RWPE2 (cell line): ENCODE measurements around the gene MREG.

Experiments used
- ATAC-seq: fragments of 200-7000 bp; cut with Tn5 transposase; 3 replicates; pipeline ENCODE4 v1.9.1; 2021; ENCODE audit warnings: low read depth
- DNase-seq: peaks from one replicate; pipeline ENCODE4 v3.0.0-alpha.2; 2020; ENCODE audit warnings: low spot score
- H3K27ac ChIP-seq: fragments of 450-650 bp; 2 replicates; pipeline ENCODE4 v1.5.1; 2017; ENCODE audit warnings: mild to moderate bottlenecking; ENCODE audit not compliant: poor library complexity, severe bottlenecking
- H3K27me3 ChIP-seq: fragments of 250-450 bp; sonication (Bioruptor Pico); 2 replicates; pipeline ENCODE4 v1.5.1; 2021; ENCODE audit warnings: mild to moderate bottlenecking, moderate library complexity; ENCODE audit not compliant: insufficient read depth, poor library complexity, severe bottlenecking
- H3K36me3 ChIP-seq: fragments of 250-450 bp; sonication (Bioruptor Pico); 2 replicates; pipeline ENCODE4 v1.5.1; 2020; ENCODE audit warnings: low read depth, mild to moderate bottlenecking, moderate library complexity
- H3K4me1 ChIP-seq: fragments of 250-450 bp; sonication (Bioruptor Pico); 2 replicates; pipeline ENCODE4 v1.5.1; 2021; ENCODE audit warnings: mild to moderate bottlenecking, moderate library complexity; ENCODE audit not compliant: insufficient read depth, poor library complexity, severe bottlenecking
- H3K4me3 ChIP-seq: fragments of 250-450 bp; sonication (Bioruptor Pico); 2 replicates; pipeline ENCODE4 v1.5.1; 2021; ENCODE audit warnings: mild to moderate bottlenecking, moderate library complexity; ENCODE audit not compliant: severe bottlenecking
- H3K9me3 ChIP-seq: fragments of 250-450 bp; sonication (Bioruptor Pico); 2 replicates; pipeline ENCODE4 v1.5.1; 2021; ENCODE audit warnings: mild to moderate bottlenecking, moderate library complexity; ENCODE audit not compliant: severe bottlenecking
- TF ChIP-seq, protein P1 (sequence below): fragments of 450-650 bp; IDR thresholded peaks from one replicate; pipeline ENCODE4 v1.5.1; 2017; ENCODE audit warnings: mild to moderate bottlenecking, moderate library complexity; ENCODE audit not compliant: poor library complexity, severe bottlenecking

The MREG gene

DNA sequence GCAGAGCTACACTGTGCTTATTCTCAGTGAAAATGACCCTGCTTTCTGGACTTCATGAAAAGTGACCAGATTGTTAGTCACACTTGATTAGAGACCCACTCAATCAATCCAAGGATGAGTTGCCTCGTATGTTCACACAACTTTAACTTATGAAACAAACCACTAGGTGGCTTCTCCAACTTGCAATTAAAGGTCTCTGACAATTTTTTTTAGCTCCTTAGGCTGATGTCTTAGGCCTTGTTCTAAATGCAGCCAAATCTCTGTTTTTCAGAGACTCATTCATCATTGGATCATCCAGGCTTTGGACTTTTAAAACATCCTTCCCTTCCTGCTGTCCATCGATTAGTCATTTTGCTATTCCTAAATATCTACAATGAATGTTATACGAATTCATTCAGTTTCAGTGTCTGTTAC lies 63.4 kb downstream of the MREG start:
- Histone ChIP-seq H3K27me3 (no peaks in the 10 kb centered on the region), H3K36me3 (0 out of 2 replicates have a peak, but pooled peaks cover 6% of the 10 kb centered on the region), H3K27ac (no peak overlapping the region), H3K4me3 (no peak overlapping the region), H3K4me1 (no peaks in the 10 kb centered on the region), H3K9me3 (no peaks in the 10 kb centered on the region)
- TF ChIP-seq, protein P1, sequence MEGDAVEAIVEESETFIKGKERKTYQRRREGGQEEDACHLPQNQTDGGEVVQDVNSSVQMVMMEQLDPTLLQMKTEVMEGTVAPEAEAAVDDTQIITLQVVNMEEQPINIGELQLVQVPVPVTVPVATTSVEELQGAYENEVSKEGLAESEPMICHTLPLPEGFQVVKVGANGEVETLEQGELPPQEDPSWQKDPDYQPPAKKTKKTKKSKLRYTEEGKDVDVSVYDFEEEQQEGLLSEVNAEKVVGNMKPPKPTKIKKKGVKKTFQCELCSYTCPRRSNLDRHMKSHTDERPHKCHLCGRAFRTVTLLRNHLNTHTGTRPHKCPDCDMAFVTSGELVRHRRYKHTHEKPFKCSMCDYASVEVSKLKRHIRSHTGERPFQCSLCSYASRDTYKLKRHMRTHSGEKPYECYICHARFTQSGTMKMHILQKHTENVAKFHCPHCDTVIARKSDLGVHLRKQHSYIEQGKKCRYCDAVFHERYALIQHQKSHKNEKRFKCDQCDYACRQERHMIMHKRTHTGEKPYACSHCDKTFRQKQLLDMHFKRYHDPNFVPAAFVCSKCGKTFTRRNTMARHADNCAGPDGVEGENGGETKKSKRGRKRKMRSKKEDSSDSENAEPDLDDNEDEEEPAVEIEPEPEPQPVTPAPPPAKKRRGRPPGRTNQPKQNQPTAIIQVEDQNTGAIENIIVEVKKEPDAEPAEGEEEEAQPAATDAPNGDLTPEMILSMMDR = peak; percentile 83
- ATAC-seq = peak; percentile 75
- no peak for DNase-seq

DNA sequence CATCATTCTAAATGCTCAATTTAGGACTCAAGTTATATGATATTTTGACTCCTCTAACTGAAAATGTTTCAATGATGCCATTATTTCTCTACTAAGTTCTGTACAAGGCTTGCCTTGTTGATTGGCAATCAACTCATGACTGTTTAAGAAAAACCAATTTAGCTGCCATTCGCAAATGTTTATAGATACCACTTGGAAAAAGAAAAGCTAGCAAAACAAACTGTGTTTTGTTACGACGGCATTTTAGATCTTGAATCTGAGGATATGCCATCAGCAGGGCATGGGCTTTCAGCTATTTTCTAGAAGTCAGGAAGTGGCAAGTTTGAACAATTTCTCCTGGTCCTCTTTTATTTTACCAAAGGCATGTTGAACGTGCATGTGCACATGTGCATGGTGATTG lies 65.3 kb downstream of the MREG start:
- Histone ChIP-seq H3K27ac (no peak overlapping the region), H3K36me3 (0 out of 2 replicates have a peak, but pooled peaks cover 15% of the 10 kb centered on the region), H3K27me3 (no peaks in the 10 kb centered on the region), H3K9me3 (no peaks in the 10 kb centered on the region), H3K4me1 (no peaks in the 10 kb centered on the region), H3K4me3 (no peak overlapping the region)
- no peak for ATAC-seq
- TF ChIP-seq, protein P1 = no peak
- no peak for DNase-seq

DNA sequence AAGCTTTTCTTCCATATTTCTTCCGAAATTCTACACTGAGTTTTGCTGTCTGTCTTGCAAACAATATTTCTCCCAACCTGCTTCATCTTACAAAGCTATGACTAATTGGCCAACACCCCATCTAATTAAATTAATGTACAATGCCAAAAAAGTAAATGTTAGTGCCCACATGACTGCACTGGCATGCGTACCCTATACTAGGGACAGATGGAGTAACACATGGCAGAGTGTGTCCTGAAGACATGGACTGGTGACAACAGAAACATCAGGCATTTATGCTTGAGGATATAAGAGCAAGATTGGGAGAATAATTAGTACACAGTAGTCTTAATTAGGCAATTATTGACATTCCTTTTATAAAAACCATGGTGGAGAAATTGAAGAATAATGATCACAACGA lies 66.8 kb downstream of the MREG start:
- Histone ChIP-seq H3K4me1 (no peaks in the 10 kb centered on the region), H3K27ac (no peak overlapping the region), H3K27me3 (no peaks in the 10 kb centered on the region), H3K4me3 (no peak overlapping the region), H3K36me3 (0 out of 2 replicates have a peak, but pooled peaks cover 15% of the 10 kb centered on the region), H3K9me3 (no peaks in the 10 kb centered on the region)
- DNase-seq (no peak), ATAC-seq (no peak)
- TF ChIP-seq, protein P1 = no peak

DNA sequence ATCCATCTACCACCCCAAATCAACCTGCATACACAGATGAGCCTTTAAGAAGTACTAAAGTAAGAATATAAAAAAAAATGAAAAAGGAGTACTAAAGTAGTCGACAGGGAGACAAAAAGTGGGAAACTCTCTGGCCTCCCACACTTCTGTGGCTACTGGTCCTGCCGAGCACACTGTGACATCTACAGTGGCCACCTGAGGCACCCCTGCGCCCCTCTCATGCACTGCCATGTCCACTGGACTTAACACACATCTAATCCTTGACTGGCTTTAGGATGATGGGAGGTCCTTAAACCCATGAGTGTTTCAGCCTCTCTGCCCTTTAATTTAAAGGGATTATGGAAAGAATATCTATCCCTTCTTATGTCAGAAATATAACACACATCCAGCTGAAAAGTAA lies 71.2 kb downstream of the MREG start:
- Histone ChIP-seq H3K36me3 (0 out of 2 replicates have a peak, but pooled peaks cover 15% of the 10 kb centered on the region), H3K9me3 (no peaks in the 10 kb centered on the region), H3K4me3 (no peak overlapping the region), H3K27me3 (no peaks in the 10 kb centered on the region), H3K4me1 (no peaks in the 10 kb centered on the region), H3K27ac (no peak overlapping the region)
- ATAC-seq (no peak), DNase-seq (no peak)
- TF ChIP-seq, protein P1 = no peak

DNA sequence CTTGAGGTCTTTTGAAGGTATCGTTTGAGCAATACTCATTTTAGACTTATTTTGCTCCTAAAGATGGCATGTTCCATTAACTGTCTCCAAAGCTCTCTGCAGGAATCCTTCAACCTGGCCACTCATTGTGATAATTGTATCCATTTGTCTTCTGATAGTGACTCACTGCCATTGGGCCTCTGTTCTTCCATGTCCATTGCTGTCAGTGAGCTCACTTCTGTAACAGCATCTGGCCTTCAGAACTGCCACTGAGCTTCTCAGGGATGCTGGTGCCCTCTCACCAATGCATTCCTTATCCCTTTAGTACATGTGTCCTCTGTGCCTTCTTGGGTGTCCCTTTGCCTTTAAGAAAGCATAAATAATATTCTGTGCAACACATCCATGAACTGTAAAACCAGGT lies 71.6 kb downstream of the MREG start:
- no peaks in the 10 kb centered on the region for H3K9me3 ChIP-seq
- 0 out of 2 replicates have a peak, but pooled peaks cover 15% of the 10 kb centered on the region for H3K36me3 ChIP-seq
- DNase-seq (no peak), ATAC-seq (no peak)
- no peaks in the 10 kb centered on the region for H3K27me3 ChIP-seq
- no peaks in the 10 kb centered on the region for H3K4me1 ChIP-seq
- TF ChIP-seq, protein P1 = no peak
- no peak overlapping the region for H3K4me3 ChIP-seq
- no peak overlapping the region for H3K27ac ChIP-seq
